C4-2B (cell line): Measurements from ENCODE around the gene GPHN.

Experiments
- ZFX ChIP-seq: fragments of 450-650 bp; IDR thresholded peaks from 2 replicates; pipeline ENCODE4 v1.6.1; 2017
- TF ChIP-seq, protein P1 (sequence below): fragments of 450-650 bp; conservative IDR thresholded peaks from 2 replicates; pipeline ENCODE4 v1.5.1; 2017; ENCODE audit warnings: mild to moderate bottlenecking

GRCh38 chr14:66471584-66471983 is 36.4 kb upstream of the GPHN start:
- TF ChIP-seq, protein P1, sequence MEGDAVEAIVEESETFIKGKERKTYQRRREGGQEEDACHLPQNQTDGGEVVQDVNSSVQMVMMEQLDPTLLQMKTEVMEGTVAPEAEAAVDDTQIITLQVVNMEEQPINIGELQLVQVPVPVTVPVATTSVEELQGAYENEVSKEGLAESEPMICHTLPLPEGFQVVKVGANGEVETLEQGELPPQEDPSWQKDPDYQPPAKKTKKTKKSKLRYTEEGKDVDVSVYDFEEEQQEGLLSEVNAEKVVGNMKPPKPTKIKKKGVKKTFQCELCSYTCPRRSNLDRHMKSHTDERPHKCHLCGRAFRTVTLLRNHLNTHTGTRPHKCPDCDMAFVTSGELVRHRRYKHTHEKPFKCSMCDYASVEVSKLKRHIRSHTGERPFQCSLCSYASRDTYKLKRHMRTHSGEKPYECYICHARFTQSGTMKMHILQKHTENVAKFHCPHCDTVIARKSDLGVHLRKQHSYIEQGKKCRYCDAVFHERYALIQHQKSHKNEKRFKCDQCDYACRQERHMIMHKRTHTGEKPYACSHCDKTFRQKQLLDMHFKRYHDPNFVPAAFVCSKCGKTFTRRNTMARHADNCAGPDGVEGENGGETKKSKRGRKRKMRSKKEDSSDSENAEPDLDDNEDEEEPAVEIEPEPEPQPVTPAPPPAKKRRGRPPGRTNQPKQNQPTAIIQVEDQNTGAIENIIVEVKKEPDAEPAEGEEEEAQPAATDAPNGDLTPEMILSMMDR: no peak
- TF ChIP-seq ZFX: no peak
